HEK293 (cell line): Measurements from ENCODE around the gene SZT2.

ENCODE experiments used
- CTCF ChIP-seq: fragments of 450-650 bp; formaldehyde crosslinking; IDR thresholded peaks from 2 replicates; pipeline ENCODE4 v1.5.1; 2016; ENCODE audit warnings: missing biosample characterization, missing genetic modification characterization
- ELK4 ChIP-seq: IDR thresholded peaks from 2 replicates; pipeline ENCODE4 v1.6.1; 2011; ENCODE audit warnings: mild to moderate bottlenecking, low read depth, low read length, borderline replicate concordance
- ZNF513 ChIP-seq: fragments of 450-650 bp; IDR thresholded peaks from 2 replicates; pipeline ENCODE4 v1.5.1; 2018; ENCODE audit warnings: missing biosample characterization, missing genetic modification characterization

GRCh38 chr1:43392702-43393101, 3.0 kb downstream of the SZT2 start:
- TF ChIP-seq CTCF (tag by site-specific recombination) = no peak
- TF ChIP-seq ZNF513 (tag by site-specific recombination) = no peak
- no peak for TF ChIP-seq ELK4
